GM12873 (cell line): ENCODE measurements around the gene SYNE3.

ENCODE experiments used
- CTCF ChIP-seq: IDR thresholded peaks from 2 replicates; pipeline ENCODE4 v1.5.1; 2012; ENCODE audit warnings: low read depth, mild to moderate bottlenecking, moderate library complexity, low read length, control low read depth; ENCODE audit not compliant: insufficient read depth; ENCODE audit errors: missing control alignments

SYNE3 gene

GRCh38 chr14:95500201-95500681, 16.2 kb downstream of the SYNE3 start:
- TF ChIP-seq CTCF = no peak

- TF ChIP-seq CTCF = no peak
Observed at GRCh38 chr14:95499354-95499750, 17.1 kb downstream of the SYNE3 start.

- TF ChIP-seq CTCF = no peak
Observed at GRCh38 chr14:95498622-95499353, 17.7 kb downstream of the SYNE3 start.

GRCh38 chr14:95497561-95498011, 18.9 kb downstream of the SYNE3 start:
- no peak for TF ChIP-seq CTCF

- no peak for TF ChIP-seq CTCF
Observed at GRCh38 chr14:95496690-95497259, 19.7 kb downstream of the SYNE3 start.

GRCh38 chr14:95496111-95496681, 20.3 kb downstream of the SYNE3 start:
- TF ChIP-seq CTCF = no peak

- no peak for TF ChIP-seq CTCF
Observed at GRCh38 chr14:95495538-95496025, 20.9 kb downstream of the SYNE3 start.
